GM18861 (cell line): ENCODE data around the gene EXOC3.
"Not testable (repeated sequence)": the region's sequence is repeated elsewhere in the genome, so short reads cannot be mapped to it uniquely, and the experiment has no call there.

ENCODE experiments used
- ATAC-seq: cut with Tn5 transposase; IDR thresholded peaks from one replicate; pipeline ENCODE4 v1.9.1; 2021; ENCODE audit not compliant: unreplicated experiment

EXOC3 gene

GRCh38 chr5:500491-500890, 57.5 kb downstream of the EXOC3 start:
- ATAC-seq: no peak

DNA sequence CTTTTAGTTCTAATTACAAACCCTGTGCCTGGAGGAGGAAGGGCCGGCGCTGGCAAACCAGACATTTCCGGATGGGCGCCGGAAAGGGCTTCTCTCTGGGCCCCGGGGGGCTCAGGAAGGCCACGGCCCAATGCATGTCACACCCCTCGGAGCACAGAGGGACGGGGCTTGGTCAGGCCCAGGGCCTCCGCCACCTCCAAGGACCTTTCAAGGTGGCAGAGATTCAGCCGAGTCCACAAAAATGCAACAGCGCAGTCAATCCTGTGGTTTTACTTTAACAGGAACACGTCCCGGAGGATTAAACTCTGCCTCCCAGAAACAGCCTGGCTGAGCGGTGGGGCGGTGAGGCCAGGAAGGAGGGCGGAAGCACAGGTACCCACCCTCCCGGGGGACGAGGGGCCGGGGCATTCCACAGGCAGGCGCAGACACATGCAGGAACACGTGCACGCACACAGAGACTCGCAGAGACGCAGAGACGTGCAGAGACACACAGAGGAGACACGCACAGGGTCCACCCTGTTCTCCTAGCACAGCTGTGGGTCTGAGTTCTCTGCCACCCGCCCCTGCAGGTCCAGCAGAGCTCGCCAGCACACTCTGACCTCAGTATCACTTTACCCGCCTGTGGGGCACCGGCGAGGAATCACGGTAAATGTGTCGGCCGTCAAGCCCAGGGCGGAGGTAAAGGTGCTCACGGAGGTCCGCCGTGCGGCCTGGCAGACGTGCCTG, 58.3 kb downstream of the EXOC3 start:
- ATAC-seq: no peak

DNA sequence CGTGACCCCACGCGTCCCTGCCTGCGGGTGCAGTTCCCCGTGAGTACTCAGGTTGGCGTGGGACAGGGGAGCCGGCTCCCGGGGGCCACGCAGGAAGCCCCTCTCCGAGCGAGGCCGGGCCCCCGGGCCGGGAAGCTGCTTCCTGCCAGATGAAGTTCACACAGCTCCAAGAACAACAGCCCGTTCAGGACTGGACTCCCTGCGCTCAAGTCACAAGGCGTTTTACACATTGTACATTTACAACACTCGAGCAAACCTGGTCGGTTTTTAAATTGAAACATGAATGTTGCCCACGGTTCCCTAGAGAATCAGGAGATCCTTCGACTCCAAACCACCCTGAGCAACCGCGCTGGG, 58.8 kb downstream of the EXOC3 start:
- ATAC-seq: no peak

DNA sequence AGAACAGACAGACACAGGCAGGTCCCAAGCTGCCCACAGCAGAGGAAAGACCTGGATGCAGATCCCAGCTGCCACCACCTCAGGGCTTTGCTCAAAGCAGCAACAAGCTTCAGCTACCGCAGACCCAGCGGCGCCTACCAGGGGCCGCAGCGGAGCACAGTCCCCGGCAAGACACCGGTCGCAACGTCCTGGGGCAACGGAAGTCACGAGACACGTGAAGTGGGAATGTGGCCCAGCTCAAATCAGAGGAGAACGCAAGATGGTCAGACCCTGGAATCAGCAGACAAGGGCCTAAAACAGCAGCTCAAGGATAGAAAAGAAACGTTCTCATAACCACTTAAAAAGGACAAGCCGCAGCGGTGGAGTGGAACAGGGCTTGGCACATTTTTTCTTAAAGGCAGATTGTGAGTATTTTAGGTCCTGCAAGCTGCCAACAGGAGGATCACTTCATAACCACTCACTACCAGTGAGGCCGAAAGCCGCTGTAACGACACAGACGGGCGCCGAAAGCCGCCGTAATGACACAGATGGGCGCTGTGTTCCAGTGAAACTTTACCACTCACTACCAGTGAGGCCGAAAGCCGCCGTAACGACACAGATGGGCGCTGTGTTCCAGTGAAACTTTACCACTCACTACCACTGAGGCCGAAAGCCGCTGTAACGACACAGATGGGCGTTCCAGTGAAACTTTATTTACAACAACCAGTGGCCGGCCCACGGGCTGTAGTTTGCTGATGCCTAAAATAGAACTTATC, 59.5 kb downstream of the EXOC3 start:
- no peak for ATAC-seq

GRCh38 chr5:504326-505154, 61.6 kb downstream of the EXOC3 start:
- no peak for ATAC-seq

GRCh38 chr5:505951-506525, 63.1 kb downstream of the EXOC3 start:
- no peak for ATAC-seq

DNA sequence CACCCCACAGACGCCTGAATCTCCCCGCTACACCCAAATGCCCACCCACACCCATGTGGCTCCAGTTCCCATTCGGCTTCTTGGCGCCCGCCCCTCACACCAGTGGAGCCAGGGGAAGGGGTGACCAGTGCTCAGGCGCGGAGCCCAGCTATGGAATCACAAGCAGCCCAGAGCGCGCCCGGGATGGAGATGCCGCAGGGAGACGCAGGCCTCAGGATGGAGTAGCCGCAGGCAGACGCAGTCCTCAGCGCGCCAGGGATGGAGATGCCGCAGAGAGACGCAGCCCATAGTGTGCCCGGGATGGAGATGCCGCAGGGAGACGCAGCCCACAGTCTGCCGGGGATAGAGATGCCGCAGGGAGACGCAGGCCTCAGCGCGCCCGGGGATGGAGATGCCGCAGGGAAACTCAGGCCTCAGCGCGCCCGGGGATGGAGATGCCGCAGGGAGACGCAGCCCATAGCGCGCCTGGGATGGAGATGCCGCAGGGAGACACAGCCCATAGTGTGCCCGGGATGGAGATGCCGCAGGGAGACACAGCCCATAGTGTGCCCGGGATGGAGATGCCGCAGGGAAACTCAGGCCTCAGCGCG, 65.1 kb downstream of the EXOC3 start:
- not testable (repeated sequence) for ATAC-seq

DNA sequence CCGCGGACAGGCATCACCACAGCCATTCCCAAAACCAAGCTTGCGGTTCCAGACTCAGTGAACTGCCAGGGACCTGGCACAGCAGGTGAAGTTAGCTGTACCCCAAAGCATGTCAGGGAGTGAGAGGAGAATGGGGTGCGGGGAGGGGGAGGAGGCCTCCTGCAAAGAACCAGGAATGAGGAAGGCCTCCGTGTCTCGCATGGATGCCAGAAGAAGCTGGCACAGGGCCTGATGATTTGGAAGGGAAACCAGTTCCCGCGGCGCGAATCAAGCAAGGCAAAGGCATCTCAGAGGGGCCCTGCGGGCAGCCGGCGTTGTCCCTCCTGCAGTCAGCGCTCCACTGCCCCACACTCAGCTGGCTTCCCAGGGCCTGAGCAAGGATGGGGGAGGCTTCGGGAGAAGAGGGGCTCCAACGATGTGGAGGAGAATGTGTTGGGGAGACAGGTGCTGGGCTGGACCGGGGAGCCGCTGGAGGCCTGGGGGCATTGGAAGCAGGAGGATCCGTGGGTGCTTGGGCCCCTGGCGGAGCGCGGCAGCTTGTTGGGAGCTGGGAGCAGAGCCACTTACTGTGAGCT, 66.7 kb downstream of the EXOC3 start:
- no peak for ATAC-seq

- ATAC-seq: no peak
Observed at GRCh38 chr5:510521-510920, 67.5 kb downstream of the EXOC3 start.

DNA sequence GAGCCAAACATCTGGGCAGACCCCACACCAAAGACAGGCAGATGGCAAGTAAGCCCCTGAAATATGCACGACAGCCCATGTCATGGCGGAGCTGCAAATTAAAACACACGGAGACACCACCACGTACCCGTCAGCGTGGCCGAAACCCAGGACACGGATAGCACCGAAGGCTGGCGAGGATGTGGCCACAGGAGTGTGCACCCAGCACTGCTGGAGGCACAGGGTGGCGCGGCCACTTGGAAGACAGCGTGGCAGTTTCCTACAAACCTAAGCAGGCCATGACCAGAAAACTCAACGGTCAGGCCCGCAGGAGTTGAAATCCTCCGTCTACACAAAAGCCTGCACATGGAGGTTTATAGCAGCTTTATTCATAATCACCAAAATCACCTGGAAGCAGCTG, 68.5 kb downstream of the EXOC3 start:
- ATAC-seq: no peak

DNA sequence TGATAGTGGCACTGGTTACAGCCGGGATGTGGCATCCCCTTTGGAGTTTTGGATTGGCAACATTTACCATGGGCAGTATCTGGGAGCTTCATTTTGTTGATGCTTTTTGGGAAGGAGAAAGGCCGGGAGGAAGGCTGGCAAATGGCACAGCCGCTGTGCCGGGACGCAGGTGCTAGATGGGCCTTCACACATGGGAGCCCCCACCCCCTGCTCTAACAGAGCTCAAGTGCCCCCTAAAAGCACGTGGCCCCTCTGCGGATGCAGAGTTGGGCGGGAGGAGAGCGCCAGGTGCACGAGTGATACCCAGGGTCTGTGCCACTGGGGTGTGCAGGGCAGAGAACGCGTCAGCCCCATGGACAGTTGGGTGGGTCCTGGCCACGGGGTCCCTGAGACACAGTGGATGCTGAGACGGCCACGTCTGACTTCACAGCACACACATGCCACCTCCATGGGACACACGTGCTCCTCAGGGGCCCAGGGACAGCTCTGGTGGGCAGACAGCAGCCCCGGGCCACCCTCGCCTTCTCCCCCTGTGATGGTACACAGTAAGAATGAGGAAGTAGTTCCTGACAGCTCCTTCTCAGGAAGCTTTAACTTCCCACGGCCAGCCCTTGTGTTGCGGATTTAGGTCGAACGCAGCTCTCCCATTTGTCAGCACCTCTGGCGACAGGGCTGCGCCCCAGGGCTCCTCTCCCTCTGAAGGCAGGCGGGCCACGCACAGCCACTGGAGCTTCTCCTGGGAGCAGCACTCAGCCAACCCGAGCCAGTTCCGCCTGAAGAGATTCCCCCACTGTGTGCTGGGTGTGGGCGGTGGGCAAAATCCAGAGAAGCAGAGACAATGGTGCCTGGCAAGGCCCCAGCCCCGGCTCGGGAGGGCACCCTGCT, 70.5 kb downstream of the EXOC3 start:
- no peak for ATAC-seq

DNA sequence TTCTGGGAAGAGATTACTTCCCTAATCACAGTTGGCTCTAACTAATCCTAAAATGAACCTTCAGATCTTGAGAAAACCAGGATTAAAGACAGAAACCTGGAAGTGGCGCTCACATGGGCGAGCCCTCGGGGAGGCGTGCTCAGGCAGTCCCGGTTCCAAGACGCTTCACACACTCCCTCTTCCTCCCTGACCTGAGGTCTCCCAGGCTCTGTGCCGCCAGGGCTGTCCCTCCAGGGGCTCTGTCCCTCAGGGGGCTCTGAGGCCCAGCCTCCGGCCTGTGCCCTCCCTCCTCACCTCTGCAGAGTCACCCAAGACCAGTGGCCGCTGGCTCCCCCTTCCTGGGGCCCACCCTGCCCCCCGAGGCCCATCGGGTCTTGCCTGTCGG, 71.1 kb downstream of the EXOC3 start:
- no peak for ATAC-seq

GRCh38 chr5:514673-515072, 71.7 kb downstream of the EXOC3 start:
- no peak for ATAC-seq

DNA sequence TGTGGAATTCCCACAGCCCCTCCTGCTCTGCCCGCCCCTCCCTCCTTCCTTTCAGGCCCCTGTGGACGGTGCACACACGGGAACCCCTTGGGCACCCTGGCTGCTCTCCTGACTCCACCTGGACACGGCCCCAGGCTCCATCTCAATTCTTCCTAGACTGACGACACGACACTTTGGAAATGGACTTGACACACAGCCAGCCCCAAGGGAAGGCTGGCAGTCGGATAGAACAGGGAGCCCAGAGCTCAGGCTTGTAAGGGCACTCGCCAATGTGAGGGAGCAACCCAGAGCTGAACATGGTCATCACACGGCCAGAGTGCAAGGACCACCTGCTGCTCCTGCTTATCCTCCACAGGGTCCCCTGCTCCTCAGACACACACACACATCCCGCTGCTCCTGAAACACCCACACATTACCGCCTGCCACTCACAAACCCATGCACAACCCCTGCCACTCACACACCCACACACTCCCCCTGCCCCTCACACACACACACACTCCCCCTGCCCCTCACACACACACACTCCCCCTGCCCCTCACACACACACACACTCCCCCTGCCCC, 72.4 kb downstream of the EXOC3 start:
- ATAC-seq: no peak

DNA sequence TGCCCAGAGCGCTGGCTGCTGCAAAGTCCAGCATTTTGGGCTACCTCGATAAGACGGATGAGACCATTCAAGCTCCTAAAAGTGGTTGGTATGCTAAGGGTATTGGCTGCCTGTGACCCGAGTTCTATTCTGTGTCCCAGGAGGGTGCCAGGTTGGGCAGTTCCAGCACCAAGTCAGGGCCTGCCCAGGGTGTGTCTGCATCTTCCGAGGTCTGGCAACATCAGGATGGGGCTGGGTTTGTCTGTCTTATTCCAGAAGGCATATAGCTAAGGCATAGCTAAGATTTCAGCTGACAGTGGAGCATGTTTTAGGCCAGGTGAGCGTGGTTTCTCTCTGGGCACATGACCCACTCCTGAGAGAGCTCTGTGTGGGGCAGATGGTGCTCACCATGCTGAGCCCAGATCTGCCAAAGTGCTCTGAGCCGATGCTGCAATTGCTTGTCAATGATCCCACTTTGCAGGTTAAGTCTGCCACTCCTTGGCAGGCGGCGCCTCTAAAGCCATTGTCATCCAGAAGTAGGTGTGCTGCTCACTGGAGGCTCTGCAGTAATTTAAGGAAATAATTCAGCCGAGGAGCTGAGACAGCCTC, 73.5 kb downstream of the EXOC3 start:
- ATAC-seq: no peak
